ENCODE measurements around the gene LPO.

DNA sequence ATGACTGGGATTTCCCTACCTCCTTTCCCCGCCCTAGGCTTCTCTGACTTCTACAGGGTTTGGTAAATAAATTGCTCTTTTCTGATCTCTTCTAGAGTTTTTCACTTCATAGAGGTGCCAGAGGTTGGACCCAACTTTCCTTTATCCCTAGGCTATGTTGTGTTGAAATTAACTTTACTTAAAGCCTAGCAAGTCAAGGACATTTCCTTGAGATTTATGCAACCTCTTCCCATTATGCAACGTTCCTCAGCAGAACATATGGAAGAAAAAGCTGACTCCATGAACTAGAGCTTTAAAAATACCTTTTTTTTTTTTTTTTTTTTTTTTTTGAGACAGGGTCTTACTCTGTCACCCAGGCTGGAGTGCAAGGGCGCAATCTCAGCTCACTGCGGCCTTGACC lies 26.9 kb downstream of the LPO start:
- TF ChIP-seq SAP30 (IDR thresholded peaks at IDR 0.05; ENCODE audit: borderline replicate concordance, insufficient read depth, low read depth, low read length, poor library complexity, severe bottlenecking) (no peak), CTCF (IDR thresholded peaks at IDR 0.05 in 2 of 3, conservative IDR thresholded peaks at IDR 0.05 in 1 of 3; ENCODE audit: insufficient read depth in 2 of 3, low read depth in 1 of 3, low read length in 3 of 3) (no peak), NRF1 (conservative IDR thresholded peaks at IDR 0.05 in 1 of 2, IDR thresholded peaks at IDR 0.05 in 1 of 2) (no peak), ESRRA (IDR thresholded peaks at IDR 0.05; ENCODE audit: borderline replicate concordance, low read depth) (no peak), HCFC1 (IDR thresholded peaks at IDR 0.05; ENCODE audit: low read depth, low read length) (no peak)

Data from K562 (cell line).